ENCODE data around the gene GRIFIN. TPM values are rescaled to one million over a fixed set of nuclear protein-coding genes. Genes with fewer than 3 reads are reported as not detected.

Gene GRIFIN
- total RNA-seq, 6 experiments from 2014 or later, result not detected

DNA sequence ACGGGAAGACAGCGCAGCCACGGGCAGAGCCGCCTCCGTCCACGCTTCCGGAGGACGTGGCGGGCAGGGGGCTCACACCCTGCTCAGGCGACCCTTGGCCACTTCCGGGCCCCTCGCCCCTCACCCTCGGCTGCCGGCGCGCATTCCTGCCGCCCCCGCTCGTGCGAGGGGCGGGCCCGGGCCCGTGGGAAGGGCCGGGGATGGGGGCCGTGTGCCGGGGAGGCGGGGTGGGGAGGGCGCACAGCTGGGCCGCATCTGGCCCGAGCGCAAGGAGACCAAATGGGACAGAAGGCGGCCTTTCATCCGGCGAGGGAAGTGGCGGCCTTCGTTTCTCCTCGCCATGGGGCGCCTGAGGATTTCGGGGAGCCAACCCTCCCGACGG, 42.5 kb upstream of the GRIFIN start:
- peaks cover 2% of the 10 kb centered on the region for H3K27me3 Mint-ChIP-seq (ENCODE audit: insufficient read depth)
- peaks cover 52% of the 10 kb centered on the region for H3K4me1 Mint-ChIP-seq (ENCODE audit: low read depth)
- H3K4me3 Mint-ChIP-seq, result peak overlapping the region; percentile 67
- no peak for DNase-seq
- H3K9me3 Mint-ChIP-seq, result no peaks in the 10 kb centered on the region
- H3K27ac Mint-ChIP-seq, result peak overlapping the region; percentile 58
- no peaks in the 10 kb centered on the region for H3K36me3 Mint-ChIP-seq (ENCODE audit: low read depth)
- TF ChIP-seq, protein P1, sequence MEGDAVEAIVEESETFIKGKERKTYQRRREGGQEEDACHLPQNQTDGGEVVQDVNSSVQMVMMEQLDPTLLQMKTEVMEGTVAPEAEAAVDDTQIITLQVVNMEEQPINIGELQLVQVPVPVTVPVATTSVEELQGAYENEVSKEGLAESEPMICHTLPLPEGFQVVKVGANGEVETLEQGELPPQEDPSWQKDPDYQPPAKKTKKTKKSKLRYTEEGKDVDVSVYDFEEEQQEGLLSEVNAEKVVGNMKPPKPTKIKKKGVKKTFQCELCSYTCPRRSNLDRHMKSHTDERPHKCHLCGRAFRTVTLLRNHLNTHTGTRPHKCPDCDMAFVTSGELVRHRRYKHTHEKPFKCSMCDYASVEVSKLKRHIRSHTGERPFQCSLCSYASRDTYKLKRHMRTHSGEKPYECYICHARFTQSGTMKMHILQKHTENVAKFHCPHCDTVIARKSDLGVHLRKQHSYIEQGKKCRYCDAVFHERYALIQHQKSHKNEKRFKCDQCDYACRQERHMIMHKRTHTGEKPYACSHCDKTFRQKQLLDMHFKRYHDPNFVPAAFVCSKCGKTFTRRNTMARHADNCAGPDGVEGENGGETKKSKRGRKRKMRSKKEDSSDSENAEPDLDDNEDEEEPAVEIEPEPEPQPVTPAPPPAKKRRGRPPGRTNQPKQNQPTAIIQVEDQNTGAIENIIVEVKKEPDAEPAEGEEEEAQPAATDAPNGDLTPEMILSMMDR (IDR thresholded peaks at IDR 0.05), result no peak

DNA sequence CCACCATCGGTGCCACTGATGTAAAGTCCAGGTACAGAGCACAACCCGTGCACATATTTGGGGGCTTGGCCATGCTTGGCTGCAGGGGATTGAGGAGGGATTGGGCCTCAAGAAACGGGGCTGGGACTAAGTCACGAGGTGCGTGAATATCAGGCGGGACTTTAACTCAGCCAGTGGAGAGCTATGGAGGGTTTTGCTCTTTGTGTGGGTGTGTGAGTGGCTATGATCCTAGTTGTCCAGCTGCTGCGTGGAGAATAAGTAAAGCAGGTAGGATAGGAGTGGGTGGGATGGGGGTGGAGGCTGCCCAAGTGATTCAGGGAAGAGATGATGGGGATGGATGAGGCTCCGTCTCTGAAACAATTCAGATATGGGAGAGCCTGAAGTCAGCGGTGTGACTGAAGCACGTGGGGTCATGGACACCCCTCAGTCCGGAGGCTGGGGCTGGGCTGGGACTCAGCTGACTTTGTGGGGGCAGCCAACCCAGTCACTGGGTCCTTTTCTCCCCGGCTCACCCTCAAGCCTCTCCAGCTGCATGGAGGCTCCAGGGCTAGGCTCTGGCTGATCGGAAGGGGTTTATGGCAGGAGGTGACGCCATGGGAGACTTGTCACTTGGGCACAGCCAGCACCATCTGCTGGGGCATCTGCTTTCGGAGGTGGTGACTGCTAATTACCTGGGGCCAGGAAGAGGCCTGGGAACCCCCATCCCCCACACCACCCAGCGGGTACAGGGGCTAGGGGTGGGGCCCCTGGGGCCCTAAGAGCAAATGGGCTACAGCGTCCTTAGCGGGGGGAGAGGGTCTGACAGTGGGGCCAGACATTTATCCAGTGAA, 41.7 kb upstream of the GRIFIN start:
- H3K4me1 Mint-ChIP-seq (ENCODE audit: low read depth), result peaks cover 47% of the 10 kb centered on the region
- no peak for DNase-seq
- H3K4me3 Mint-ChIP-seq, result peak overlapping the region; percentile 43
- H3K27me3 Mint-ChIP-seq (ENCODE audit: insufficient read depth), result peaks cover under 1% of the 10 kb centered on the region
- no peaks in the 10 kb centered on the region for H3K9me3 Mint-ChIP-seq
- peak overlapping the region; percentile 72 for H3K27ac Mint-ChIP-seq
- no peaks in the 10 kb centered on the region for H3K36me3 Mint-ChIP-seq (ENCODE audit: low read depth)
- TF ChIP-seq, protein P1 (IDR thresholded peaks at IDR 0.05), result no peak

DNA sequence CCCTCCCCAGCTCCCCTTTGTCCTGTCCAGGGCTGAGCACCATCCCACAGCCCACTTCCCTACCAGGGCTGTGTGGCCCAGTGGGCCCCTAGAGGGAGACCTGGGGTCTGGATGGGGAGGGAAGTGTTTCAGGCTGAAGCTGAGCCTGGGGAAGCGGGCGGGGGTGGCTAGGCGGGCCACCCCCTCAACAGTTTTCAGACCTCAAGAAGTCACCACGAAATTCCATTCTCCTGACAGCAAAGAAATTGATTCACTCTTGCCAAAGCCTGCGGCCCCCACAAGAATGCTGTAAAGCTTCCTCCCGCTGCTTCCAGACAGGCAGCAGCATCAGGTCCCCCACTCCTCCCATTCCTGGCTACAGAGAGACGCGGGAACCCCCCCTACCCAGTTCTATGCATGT, 40.8 kb upstream of the GRIFIN start:
- H3K4me1 Mint-ChIP-seq (ENCODE audit: low read depth), result peaks cover 38% of the 10 kb centered on the region
- no peaks in the 10 kb centered on the region; the same call in none of the 2 replicates for H3K27me3 Mint-ChIP-seq (ENCODE audit: insufficient read depth)
- H3K9me3 Mint-ChIP-seq, result no peaks in the 10 kb centered on the region
- TF ChIP-seq, protein P1 (IDR thresholded peaks at IDR 0.05), result peak; percentile 45
- DNase-seq, result peak; percentile 88
- H3K36me3 Mint-ChIP-seq (ENCODE audit: low read depth), result no peaks in the 10 kb centered on the region
- H3K27ac Mint-ChIP-seq, result peak overlapping the region; percentile 72
- peak overlapping the region; percentile 43; the same call in 1 of the 2 replicates for H3K4me3 Mint-ChIP-seq

DNA sequence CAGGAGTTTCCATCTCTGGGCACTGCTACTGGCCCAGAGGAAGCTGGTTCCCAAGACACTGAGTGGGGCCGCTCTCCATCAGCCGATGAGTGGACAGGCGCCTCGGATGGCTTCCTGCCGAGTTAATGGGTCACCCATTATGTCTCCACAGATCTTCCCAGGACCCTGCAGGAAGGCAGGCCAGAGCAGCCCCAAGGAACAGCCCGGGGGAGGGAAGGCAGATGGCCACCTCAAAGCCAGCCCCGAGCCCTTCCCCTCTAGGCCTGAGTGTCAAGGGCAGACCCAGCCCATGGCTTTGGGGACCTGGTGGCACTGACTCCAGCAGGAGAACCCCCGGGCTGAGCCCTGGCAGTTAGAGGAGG, 40.0 kb upstream of the GRIFIN start:
- no peaks in the 10 kb centered on the region; the same call in none of the 2 replicates for H3K27me3 Mint-ChIP-seq (ENCODE audit: insufficient read depth)

GRCh38 chr7:2515424-2516193, 39.4 kb upstream of the GRIFIN start:
- no peak for DNase-seq
- Mint-ChIP-seq H3K36me3 (ENCODE audit: low read depth) (no peaks in the 10 kb centered on the region), H3K4me3 (no peak overlapping the region), H3K27me3 (ENCODE audit: insufficient read depth) (no peaks in the 10 kb centered on the region; the same call in none of the 2 replicates), H3K9me3 (no peaks in the 10 kb centered on the region), H3K27ac (peak overlapping the region; percentile 72; the same call in 1 of the 2 replicates), H3K4me1 (ENCODE audit: low read depth) (peaks cover 28% of the 10 kb centered on the region)
- TF ChIP-seq, protein P1 (IDR thresholded peaks at IDR 0.05), result no peak

More for the DNA sequence above, 40.0 kb upstream of the GRIFIN start:
- DNase-seq, result no peak
- Mint-ChIP-seq H3K36me3 (ENCODE audit: low read depth) (no peaks in the 10 kb centered on the region), H3K9me3 (no peaks in the 10 kb centered on the region), H3K4me1 (ENCODE audit: low read depth) (peaks cover 31% of the 10 kb centered on the region), H3K4me3 (no peak overlapping the region), H3K27ac (peak overlapping the region; percentile 72)
- TF ChIP-seq, protein P1 (IDR thresholded peaks at IDR 0.05), result no peak
